Measurements from ENCODE around the gene KCNT1. TPM values are rescaled to one million over a fixed set of nuclear protein-coding genes. Genes with fewer than 3 reads are reported as not detected.

The KCNT1 gene
- total and polyA plus RNA-seq, 8 donors, result 0.05 to 1.1 (median 0.11) TPM

GRCh38 chr9:135788576-135789300 is 86.8 kb downstream of the KCNT1 start:
- FAIRE-seq (no peak), ATAC-seq (no peak), DNase-seq (peak in 1 of 6 donors; percentile 50)
- Histone ChIP-seq H3K36me3 (no peaks in the 10 kb centered on the region), H3K27me3 (no peaks in the 10 kb centered on the region), H3K9me3 (no peaks in the 10 kb centered on the region), H3K27ac (no peak overlapping the region), H3K4me3 (no peak overlapping the region), H3K4me1 (no peaks in the 10 kb centered on the region)
- intact Hi-C loops (cut with DNase I), result no loop called here
- 57 to 65% methylated on average over 36 of the region's 36 CpGs for WGBS, 2 donors
- no peak for TF ChIP-seq CTCF (IDR thresholded peaks at IDR 0.05)

- H3K27me3 ChIP-seq, result no peaks in the 10 kb centered on the region
- DNase-seq, result peak in 1 of 6 donors; percentile 61
- no peaks in the 10 kb centered on the region for H3K36me3 ChIP-seq
- H3K9me3 ChIP-seq, result no peaks in the 10 kb centered on the region
- no peak overlapping the region for H3K27ac ChIP-seq
- H3K4me1 ChIP-seq, result no peaks in the 10 kb centered on the region
- FAIRE-seq, result no peak
- no peak for TF ChIP-seq CTCF (IDR thresholded peaks at IDR 0.05)
- no peak for ATAC-seq
- intact Hi-C loops (cut with DNase I), result no loop called here
- no peak overlapping the region for H3K4me3 ChIP-seq
- 76 to 91% methylated on average over 13 of the region's 13 CpGs for WGBS, 2 donors
Measured at GRCh38 chr9:135789838-135790291, 87.9 kb downstream of the KCNT1 start.

GRCh38 chr9:135790356-135790755 is 88.4 kb downstream of the KCNT1 start:
- H3K36me3 ChIP-seq, result no peaks in the 10 kb centered on the region
- 75 to 95% methylated on average over 9 to 10 of the region's 10 CpGs for WGBS, 2 donors
- intact Hi-C loops (cut with DNase I), result no loop called here
- no peak overlapping the region for H3K4me3 ChIP-seq
- ATAC-seq (no peak), DNase-seq (peak in 2 of 6 donors; percentile 7 to 45), FAIRE-seq (no peak)
- no peaks in the 10 kb centered on the region for H3K4me1 ChIP-seq
- H3K27me3 ChIP-seq, result no peaks in the 10 kb centered on the region
- no peaks in the 10 kb centered on the region for H3K9me3 ChIP-seq
- no peak for TF ChIP-seq CTCF (IDR thresholded peaks at IDR 0.05)
- no peak overlapping the region for H3K27ac ChIP-seq

- ATAC-seq (no peak), DNase-seq (peak in 1 of 6 donors; percentile 53), FAIRE-seq (no peak)
- TF ChIP-seq CTCF (IDR thresholded peaks at IDR 0.05), result no peak
- Histone ChIP-seq H3K36me3 (no peaks in the 10 kb centered on the region), H3K27ac (no peak overlapping the region), H3K4me1 (no peaks in the 10 kb centered on the region), H3K4me3 (no peak overlapping the region), H3K9me3 (no peaks in the 10 kb centered on the region), H3K27me3 (no peaks in the 10 kb centered on the region)
- 61 to 74% methylated on average over 11 of the region's 11 CpGs for WGBS, 2 donors
- intact Hi-C loops (cut with DNase I), result no loop called here
Measured at GRCh38 chr9:135790850-135791249, 88.9 kb downstream of the KCNT1 start.

Data from pancreas (tissue), 10 donors.